ENCODE data around the gene MIB1.
"Not testable (repeated sequence)": the region's sequence is repeated elsewhere in the genome, so short reads cannot be mapped to it uniquely, and the experiment has no call there.

Gene MIB1

DNA sequence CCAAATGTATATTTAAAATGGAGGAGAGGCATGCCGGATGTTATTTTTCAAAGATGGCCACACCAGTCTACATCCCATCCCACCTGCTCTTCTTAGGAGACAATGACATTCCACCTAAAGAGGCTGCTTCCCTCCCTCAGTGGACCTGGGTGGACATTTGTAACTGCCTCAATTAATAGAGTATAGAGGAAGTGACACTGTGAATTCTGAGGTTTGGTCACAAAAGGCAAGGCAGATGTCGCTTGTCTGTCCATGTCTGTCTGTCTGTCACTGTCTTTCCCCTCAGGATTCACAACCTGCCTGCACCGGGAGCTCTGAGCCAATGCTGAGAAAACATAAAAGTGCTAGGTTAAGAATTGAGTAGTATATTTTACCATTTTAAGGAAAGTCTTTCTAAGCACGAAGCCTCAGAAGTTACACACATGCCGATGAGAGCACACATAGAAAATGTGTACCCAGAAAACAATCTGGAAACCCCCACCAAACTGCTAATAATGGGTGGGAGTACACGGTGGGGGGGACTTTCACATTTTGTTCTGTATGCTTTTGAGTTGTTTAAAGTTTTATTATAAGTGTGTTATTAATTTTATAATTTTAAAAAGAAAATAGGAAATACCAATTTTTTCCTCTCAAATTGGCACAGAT is 21.0 kb downstream of the MIB1 start:
- H3K4me1 Mint-ChIP-seq (ENCODE audit: low read depth): peaks cover 7% of the 10 kb centered on the region
- H3K27me3 Mint-ChIP-seq (ENCODE audit: low read depth): no peaks in the 10 kb centered on the region
- H3K4me3 Mint-ChIP-seq: no peak overlapping the region
- H3K36me3 Mint-ChIP-seq (ENCODE audit: low read depth): peaks cover 16% of the 10 kb centered on the region
- no peak overlapping the region for H3K27ac Mint-ChIP-seq
- H3K9me3 Mint-ChIP-seq: peaks cover 3% of the 10 kb centered on the region

- H3K27me3 Mint-ChIP-seq (ENCODE audit: low read depth): no peaks in the 10 kb centered on the region
- peaks cover 7% of the 10 kb centered on the region for H3K4me1 Mint-ChIP-seq (ENCODE audit: low read depth)
- no peak overlapping the region for H3K27ac Mint-ChIP-seq
- peaks cover 21% of the 10 kb centered on the region for H3K36me3 Mint-ChIP-seq (ENCODE audit: low read depth)
- H3K4me3 Mint-ChIP-seq: no peak overlapping the region
- peaks cover 3% of the 10 kb centered on the region for H3K9me3 Mint-ChIP-seq
These were observed 21.7 kb downstream of the MIB1 start for GRCh38 chr18:21762181-21762772.

DNA sequence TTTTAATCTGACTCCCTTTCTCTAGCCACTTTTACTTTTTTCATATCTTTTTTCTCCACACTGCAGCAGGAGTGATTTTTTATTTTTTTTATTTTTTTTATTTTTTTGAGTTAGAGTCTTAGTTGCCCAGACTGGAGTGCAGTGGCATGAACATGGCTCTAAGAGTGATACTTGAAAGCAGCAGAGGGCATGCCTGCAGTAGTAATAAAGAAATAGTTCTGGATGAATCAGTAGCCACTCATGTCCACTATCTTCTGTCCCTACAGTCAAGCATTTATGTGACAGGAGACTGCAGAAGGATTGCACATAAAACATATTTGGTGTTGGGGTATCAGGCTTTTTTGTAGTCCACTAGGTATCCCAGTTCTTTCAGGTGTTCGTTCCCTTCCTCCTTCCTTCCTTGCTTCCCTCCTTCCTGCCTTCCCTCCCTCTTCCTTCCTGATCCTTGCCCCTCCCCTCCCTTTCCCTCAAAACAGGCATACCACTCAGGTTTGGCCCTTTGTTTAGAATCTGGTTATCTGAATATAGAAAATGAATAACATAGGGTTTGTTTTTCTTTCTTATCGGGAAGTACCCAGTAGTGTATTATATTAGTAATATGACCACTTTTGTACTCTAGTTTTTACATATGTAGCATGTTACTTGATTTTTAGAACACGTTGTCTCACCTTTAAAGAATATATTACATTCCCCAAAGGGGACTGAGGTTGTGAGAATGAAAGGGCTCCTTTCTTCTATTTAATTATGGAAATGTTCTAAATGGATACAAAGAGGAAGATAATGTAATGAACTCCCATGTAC is 23.5 kb downstream of the MIB1 start:
- H3K27ac Mint-ChIP-seq: no peak overlapping the region
- H3K27me3 Mint-ChIP-seq (ENCODE audit: low read depth): no peaks in the 10 kb centered on the region
- no peak overlapping the region for H3K4me3 Mint-ChIP-seq

DNA sequence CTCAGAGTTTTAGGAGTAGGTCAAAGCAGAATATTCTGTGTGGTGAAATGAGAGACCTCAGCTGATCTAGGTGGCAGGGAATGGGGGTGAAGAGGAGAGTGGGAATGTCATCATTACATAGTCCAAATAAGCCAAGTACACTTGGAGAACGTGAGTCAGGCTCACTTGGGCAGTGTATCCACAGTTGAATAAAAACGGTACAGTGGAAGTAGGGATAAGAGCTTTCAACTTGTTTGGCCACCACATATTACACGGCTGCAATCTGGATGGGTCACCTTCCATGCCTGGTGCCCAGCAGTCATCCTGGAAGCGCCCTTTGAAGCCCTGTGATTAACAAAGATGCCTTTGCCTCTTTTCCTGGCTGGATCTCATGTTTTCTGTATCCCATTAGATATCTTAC is 28.6 kb downstream of the MIB1 start:
- Mint-ChIP-seq H3K4me3 (no peak overlapping the region), H3K27ac (no peak overlapping the region), H3K9me3 (peaks cover 3% of the 10 kb centered on the region), H3K36me3 (ENCODE audit: low read depth) (peaks cover 35% of the 10 kb centered on the region), H3K4me1 (ENCODE audit: low read depth) (no peaks in the 10 kb centered on the region), H3K27me3 (ENCODE audit: low read depth) (no peaks in the 10 kb centered on the region)

More for the DNA sequence above, 23.5 kb downstream of the MIB1 start:
- Mint-ChIP-seq H3K9me3 (peaks cover 3% of the 10 kb centered on the region), H3K4me1 (ENCODE audit: low read depth) (peaks cover 7% of the 10 kb centered on the region), H3K36me3 (ENCODE audit: low read depth) (peaks cover 25% of the 10 kb centered on the region)

DNA sequence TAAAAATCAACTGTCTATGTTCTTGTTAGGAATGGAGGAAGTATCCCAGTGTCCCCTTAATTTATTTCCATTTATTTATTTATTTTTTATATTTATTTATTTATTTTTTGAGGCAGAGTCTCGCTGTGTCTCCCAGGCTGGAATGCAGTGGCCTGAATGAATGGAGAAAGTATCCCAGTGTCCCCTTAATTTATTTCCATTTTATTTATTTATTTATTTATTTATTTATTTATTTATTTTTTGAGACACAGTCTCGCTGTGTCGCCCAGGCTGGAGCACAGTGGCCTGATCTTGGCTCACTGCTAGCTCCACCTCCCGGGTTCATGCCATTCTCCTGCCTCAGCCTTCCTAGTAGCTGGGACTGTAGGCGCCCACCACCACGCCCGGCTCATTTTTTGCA is 34.1 kb downstream of the MIB1 start:
- Mint-ChIP-seq H3K9me3 (no peaks in the 10 kb centered on the region), H3K4me3 (no peak overlapping the region), H3K27me3 (ENCODE audit: low read depth) (no peaks in the 10 kb centered on the region), H3K4me1 (ENCODE audit: low read depth) (peaks cover 2% of the 10 kb centered on the region), H3K36me3 (ENCODE audit: low read depth) (peaks cover 16% of the 10 kb centered on the region), H3K27ac (no peak overlapping the region)

DNA sequence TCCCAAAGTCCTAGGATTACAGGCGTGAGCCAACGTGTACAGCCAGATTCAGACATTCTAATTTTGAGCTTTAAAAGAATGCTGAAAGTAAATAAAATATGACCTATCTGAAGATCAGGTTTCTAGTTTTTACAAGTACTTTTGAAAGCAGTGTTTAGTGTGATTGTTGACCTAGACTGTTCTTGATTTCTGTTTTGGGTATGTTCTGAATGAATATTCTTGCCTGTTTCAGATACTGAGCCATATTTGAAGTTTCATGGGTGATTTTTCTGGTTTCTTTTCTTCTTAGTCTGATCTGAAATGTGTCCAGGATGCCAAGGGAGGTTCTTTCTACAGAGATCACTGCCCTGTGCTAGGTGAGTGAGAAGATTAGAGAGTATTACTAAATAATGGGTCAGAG is 37.2 kb downstream of the MIB1 start:
- Mint-ChIP-seq H3K27me3 (ENCODE audit: low read depth) (no peaks in the 10 kb centered on the region), H3K4me1 (ENCODE audit: low read depth) (peaks cover 2% of the 10 kb centered on the region), H3K9me3 (no peaks in the 10 kb centered on the region), H3K36me3 (ENCODE audit: low read depth) (peaks cover 26% of the 10 kb centered on the region), H3K27ac (no peak overlapping the region), H3K4me3 (no peak overlapping the region)

DNA sequence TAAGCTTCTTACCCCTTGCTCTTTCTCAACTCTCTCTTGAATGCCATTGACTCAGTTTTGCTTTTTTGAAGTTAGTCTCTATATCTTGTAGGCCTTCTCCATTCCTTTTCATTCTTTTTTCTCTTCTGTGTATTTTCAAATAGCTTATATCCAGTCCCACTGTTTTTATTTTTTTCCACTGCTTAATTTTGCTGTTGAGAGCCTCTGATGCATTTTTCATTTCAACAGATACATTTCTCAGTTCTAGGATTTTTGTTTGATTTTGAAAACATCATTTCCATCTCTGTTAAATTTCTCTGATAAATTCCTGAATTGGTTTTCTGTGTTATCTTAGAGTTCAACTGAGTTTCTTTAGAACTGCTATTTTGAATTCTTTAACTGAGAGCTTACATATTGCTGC is 45.9 kb downstream of the MIB1 start:
- Mint-ChIP-seq H3K27me3 (ENCODE audit: low read depth) (no peaks in the 10 kb centered on the region), H3K36me3 (ENCODE audit: low read depth) (peaks cover 46% of the 10 kb centered on the region), H3K27ac (peak overlapping the region; percentile 8), H3K4me3 (no peak overlapping the region), H3K9me3 (peaks cover 29% of the 10 kb centered on the region), H3K4me1 (ENCODE audit: low read depth) (peaks cover 2% of the 10 kb centered on the region)

DNA sequence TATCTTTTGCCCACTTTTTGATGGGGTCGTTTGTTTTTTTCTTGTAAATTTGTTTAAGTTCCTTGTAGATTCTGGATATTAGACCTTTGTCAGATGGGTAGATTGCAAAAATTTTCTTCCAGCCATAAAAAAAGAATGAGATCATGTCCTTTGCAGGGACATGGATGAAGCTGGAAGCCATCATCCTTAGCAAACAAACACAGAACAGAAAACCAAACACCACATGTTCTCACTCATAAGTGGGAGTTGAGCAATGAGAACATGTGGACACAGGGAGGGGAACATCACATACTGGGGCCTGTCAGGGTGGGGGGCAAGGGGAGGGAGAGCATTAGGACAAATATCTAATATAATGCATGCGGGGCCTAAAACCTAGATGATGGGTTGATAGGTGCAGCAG is 55.5 kb downstream of the MIB1 start:
- not testable (repeated sequence) for H3K36me3 Mint-ChIP-seq (ENCODE audit: low read depth); H3K4me1 Mint-ChIP-seq (ENCODE audit: low read depth); H3K27ac Mint-ChIP-seq; H3K9me3 Mint-ChIP-seq; H3K4me3 Mint-ChIP-seq; H3K27me3 Mint-ChIP-seq (ENCODE audit: low read depth)

DNA sequence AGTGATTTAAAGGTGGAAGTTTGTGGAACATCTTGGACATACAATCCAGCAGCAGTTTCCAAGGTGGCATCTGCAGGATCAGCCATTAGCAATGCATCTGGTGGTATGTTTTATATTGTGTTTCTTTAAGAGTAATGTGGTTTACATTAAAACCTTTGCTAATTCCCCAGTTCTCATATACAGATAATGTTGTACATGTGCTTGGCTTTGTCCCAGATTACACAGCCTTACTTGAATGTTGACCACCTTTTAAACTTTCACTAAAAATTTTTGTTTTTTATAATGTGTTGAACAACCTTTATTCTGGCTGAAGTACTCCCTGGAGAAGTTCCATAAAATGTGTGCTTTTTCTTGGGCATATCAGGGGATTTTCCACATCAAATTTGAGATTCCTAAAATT is 57.5 kb downstream of the MIB1 start:
- Mint-ChIP-seq H3K27me3 (ENCODE audit: low read depth) (no peaks in the 10 kb centered on the region), H3K4me1 (ENCODE audit: low read depth) (no peaks in the 10 kb centered on the region), H3K4me3 (no peak overlapping the region), H3K36me3 (ENCODE audit: low read depth) (peaks cover 14% of the 10 kb centered on the region), H3K9me3 (no peaks in the 10 kb centered on the region), H3K27ac (no peak overlapping the region)

DNA sequence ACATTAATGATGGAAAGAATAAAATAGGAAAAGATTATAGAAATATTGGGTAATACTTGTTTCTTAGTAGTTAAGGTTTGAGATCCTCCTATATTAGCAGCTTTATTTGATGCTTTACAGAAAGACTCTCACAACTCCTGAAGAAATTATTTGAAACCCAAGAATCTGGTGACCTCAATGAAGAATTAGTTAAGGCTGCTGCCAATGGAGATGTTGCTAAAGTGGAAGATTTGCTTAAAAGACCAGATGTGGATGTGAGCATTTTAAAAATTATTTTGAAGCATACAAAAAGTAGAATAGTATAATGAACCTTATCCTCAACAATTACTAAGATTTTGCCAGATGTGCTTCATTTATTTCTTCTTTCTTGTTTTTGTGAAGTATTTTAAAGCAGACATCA is 59.1 kb downstream of the MIB1 start:
- H3K4me1 Mint-ChIP-seq (ENCODE audit: low read depth): no peaks in the 10 kb centered on the region
- peaks cover 14% of the 10 kb centered on the region for H3K36me3 Mint-ChIP-seq (ENCODE audit: low read depth)
- no peaks in the 10 kb centered on the region for H3K9me3 Mint-ChIP-seq
- no peak overlapping the region for H3K4me3 Mint-ChIP-seq
- H3K27me3 Mint-ChIP-seq (ENCODE audit: low read depth): no peaks in the 10 kb centered on the region
- no peak overlapping the region for H3K27ac Mint-ChIP-seq

GRCh38 chr18:21803495-21803894 is 62.9 kb downstream of the MIB1 start:
- H3K4me3 Mint-ChIP-seq: no peak overlapping the region
- H3K36me3 Mint-ChIP-seq (ENCODE audit: low read depth): peaks cover 12% of the 10 kb centered on the region
- H3K9me3 Mint-ChIP-seq: peaks cover 2% of the 10 kb centered on the region
- no peaks in the 10 kb centered on the region for H3K27me3 Mint-ChIP-seq (ENCODE audit: low read depth)
- H3K4me1 Mint-ChIP-seq (ENCODE audit: low read depth): no peaks in the 10 kb centered on the region
- no peak overlapping the region for H3K27ac Mint-ChIP-seq

DNA sequence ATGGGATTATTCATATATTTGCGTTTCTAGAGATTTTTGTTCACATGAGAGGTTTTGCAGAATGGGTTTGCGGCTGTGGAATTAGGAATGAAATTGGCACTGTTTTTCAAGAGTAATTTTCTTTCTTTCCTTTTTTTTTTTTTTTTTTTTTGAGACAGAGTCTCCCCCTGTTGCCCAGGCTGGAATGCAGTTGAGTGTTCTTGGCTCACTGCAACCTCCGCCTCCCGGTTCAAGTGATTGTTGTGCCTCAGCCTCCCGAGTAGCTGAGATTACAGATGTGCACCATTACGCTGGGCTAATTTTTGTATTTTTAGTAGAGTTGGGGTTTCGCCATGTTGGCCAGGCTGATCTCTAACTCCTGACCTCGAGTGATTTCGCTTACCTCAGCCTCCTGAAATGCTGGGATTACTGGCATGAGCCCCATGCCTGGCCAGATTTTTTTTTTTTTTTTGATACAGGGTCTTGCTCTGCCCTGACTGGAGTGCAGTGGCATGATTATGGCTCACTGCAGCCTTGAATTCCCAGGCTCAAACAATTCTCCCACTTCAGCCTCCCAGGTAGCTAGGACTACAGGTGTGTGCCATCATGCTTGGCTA is 65.3 kb downstream of the MIB1 start:
- H3K27ac Mint-ChIP-seq: no peak overlapping the region

DNA sequence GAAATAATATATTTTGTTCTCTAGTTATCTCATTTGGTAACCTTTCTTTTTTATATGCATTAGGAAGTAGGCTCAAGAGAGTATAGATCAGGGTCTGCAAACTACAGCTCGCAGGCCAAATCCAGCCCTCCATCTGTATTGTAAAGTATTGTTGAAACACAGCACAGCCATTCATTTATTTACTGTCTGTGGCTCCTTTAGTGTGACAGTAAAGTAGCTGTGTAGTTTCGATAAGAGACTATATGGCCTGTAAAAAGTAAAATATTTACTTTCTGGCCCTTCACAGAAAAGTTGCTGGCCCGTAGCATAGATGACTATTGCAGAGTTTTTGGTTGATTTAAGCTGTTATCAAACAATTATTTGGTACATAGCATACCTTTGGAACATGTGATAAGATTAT is 67.6 kb downstream of the MIB1 start:
- Mint-ChIP-seq H3K36me3 (ENCODE audit: low read depth) (peaks cover 26% of the 10 kb centered on the region), H3K4me1 (ENCODE audit: low read depth) (peaks cover 3% of the 10 kb centered on the region), H3K27me3 (ENCODE audit: low read depth) (no peaks in the 10 kb centered on the region), H3K4me3 (no peak overlapping the region), H3K27ac (no peak overlapping the region), H3K9me3 (peaks cover 12% of the 10 kb centered on the region)

More for the DNA sequence above, 65.3 kb downstream of the MIB1 start:
- peaks cover 27% of the 10 kb centered on the region for H3K36me3 Mint-ChIP-seq (ENCODE audit: low read depth)
- peaks cover 12% of the 10 kb centered on the region for H3K9me3 Mint-ChIP-seq
- H3K4me3 Mint-ChIP-seq: no peak overlapping the region
- H3K4me1 Mint-ChIP-seq (ENCODE audit: low read depth): no peaks in the 10 kb centered on the region
- no peaks in the 10 kb centered on the region for H3K27me3 Mint-ChIP-seq (ENCODE audit: low read depth)

DNA sequence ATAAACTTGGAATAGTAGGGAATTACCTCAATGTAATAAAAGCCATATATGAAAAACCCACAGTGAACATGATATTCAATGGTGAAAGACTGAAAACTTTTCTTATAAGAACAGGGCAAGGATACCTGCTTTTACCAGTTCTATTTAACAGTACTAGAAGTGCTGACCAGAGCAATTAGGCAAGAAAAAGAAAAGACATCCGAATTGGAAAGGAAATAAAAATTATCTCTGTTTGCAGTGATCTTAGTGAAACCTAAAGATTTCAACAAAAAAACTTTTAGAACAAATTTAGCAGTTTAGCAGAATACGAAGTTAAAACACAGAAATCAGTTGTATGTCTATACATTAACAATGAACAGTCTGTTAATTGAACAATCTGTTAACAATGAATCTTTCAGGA is 69.1 kb downstream of the MIB1 start:
- H3K4me1 Mint-ChIP-seq (ENCODE audit: low read depth): peaks cover 3% of the 10 kb centered on the region
- H3K4me3 Mint-ChIP-seq: no peak overlapping the region
- H3K36me3 Mint-ChIP-seq (ENCODE audit: low read depth): peaks cover 26% of the 10 kb centered on the region
- no peak overlapping the region for H3K27ac Mint-ChIP-seq
- peaks cover 12% of the 10 kb centered on the region for H3K9me3 Mint-ChIP-seq
- no peaks in the 10 kb centered on the region for H3K27me3 Mint-ChIP-seq (ENCODE audit: low read depth)

DNA sequence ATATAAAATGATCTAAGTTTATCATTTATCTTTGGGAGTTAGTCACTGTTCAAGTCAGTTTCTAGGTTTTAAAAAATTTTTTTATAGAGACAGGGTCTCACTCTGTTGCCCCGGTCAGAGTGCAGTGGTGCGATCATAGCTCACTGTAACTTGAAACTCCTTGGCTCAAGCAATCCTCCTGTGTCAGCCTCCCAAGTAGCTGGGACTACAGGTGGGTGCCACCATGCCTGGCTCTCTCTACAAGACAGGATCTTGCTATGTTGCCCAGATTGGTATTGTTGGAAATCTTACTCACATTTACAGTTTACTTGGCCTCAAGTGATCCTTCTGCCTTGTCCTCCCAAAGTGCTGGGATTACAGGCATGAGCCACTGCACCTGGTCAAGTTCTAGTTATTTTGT is 74.5 kb downstream of the MIB1 start:
- Mint-ChIP-seq H3K27ac (no peak overlapping the region), H3K27me3 (ENCODE audit: low read depth) (no peaks in the 10 kb centered on the region), H3K36me3 (ENCODE audit: low read depth) (peaks cover 22% of the 10 kb centered on the region), H3K9me3 (peaks cover 4% of the 10 kb centered on the region), H3K4me3 (no peak overlapping the region), H3K4me1 (ENCODE audit: low read depth) (peaks cover 3% of the 10 kb centered on the region)

All from T-helper 1 cell treated with Interleukin-12 subunit alpha and Interleukin-12 subunit beta and Interleukin-4 antibody, amounts not matched to agents 30 μg/mL and 1 μg/mL, for 36 hours (primary cell).